Sigmoid colon (tissue), 4 donors: ENCODE results near the gene LY6G6D.

Experiments used
- EP300 ChIP-seq, 4 donors: sonication (generic); formaldehyde crosslinking; IDR thresholded peaks; one replicate each; pipeline ENCODE4 v1.6.1; 2017; ENCODE audit warnings: antibody characterized with exemption in 4 of 4
- POLR2A ChIP-seq, 2 donors: fragments of 450-650 bp; IDR thresholded peaks; one replicate each; pipeline ENCODE4 v1.6.1; 2016; ENCODE audit warnings: antibody characterized with exemption in 2 of 2, mild to moderate bottlenecking in 2 of 2, moderate library complexity in 2 of 2
- POLR2AphosphoS5 ChIP-seq, 4 donors: sonication (generic); formaldehyde crosslinking; IDR thresholded peaks; one replicate each; pipeline ENCODE4 v1.6.1; 2017; ENCODE audit warnings: antibody characterized with exemption in 4 of 4
- TF ChIP-seq, protein P1 (sequence below), 4 experiments: fragments of 450-650 bp in 3 of 4; fragments of 200-600 bp in 1 of 4; IDR thresholded peaks; one replicate each; pipeline ENCODE4 v1.5.1; 2016 to 2019; ENCODE audit warnings: antibody characterized with exemption in 4 of 4, mild to moderate bottlenecking in 3 of 4, moderate library complexity in 2 of 4

GRCh38 chr6:31689249-31690110, 25.7 kb upstream of the LY6G6D start:
- TF ChIP-seq, protein P1, sequence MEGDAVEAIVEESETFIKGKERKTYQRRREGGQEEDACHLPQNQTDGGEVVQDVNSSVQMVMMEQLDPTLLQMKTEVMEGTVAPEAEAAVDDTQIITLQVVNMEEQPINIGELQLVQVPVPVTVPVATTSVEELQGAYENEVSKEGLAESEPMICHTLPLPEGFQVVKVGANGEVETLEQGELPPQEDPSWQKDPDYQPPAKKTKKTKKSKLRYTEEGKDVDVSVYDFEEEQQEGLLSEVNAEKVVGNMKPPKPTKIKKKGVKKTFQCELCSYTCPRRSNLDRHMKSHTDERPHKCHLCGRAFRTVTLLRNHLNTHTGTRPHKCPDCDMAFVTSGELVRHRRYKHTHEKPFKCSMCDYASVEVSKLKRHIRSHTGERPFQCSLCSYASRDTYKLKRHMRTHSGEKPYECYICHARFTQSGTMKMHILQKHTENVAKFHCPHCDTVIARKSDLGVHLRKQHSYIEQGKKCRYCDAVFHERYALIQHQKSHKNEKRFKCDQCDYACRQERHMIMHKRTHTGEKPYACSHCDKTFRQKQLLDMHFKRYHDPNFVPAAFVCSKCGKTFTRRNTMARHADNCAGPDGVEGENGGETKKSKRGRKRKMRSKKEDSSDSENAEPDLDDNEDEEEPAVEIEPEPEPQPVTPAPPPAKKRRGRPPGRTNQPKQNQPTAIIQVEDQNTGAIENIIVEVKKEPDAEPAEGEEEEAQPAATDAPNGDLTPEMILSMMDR (IDR thresholded peaks at IDR 0.05), result no peak
- TF ChIP-seq POLR2AphosphoS5 (IDR thresholded peaks at IDR 0.05), result no peak
- no peak for TF ChIP-seq POLR2A (IDR thresholded peaks at IDR 0.05)
- no peak for TF ChIP-seq EP300 (IDR thresholded peaks at IDR 0.05)
